OCI-LY7 (cell line): Measurements from ENCODE around the gene CTNND2. TPM values are rescaled to one million over a fixed set of nuclear protein-coding genes. Genes with fewer than 3 reads are reported as not detected.

ENCODE experiments used
- BruUV-seq: library from RNA; stranded (reverse); fragments of 400-500 nt; replicated peaks from 2 replicates; lab custom pipeline; 2021; lab: Mats Ljungman, UMichigan
- CTCF ChIA-PET: fragments of 300-600 bp; sonication (Branson Sonifier 250); formaldehyde crosslinking; loops from one replicate; lab custom pipeline; 2022; ENCODE audit warnings: antibody characterized with exemption; ENCODE audit not compliant: unreplicated experiment; lab: Charles Lee
- POLR2A ChIA-PET: fragments of 300-600 bp; sonication (Branson Sonifier 250); formaldehyde crosslinking; loops from one replicate; lab custom pipeline; 2022; ENCODE audit warnings: antibody characterized with exemption; lab: Charles Lee
- DNase-seq: peaks from one replicate; pipeline ENCODE4 v3.0.0-alpha.2; 2015; ENCODE audit warnings: low spot score
- H2AFZ ChIP-seq: fragments of 200-600 bp; sonication (generic), shearing (Covaris generic); 2 replicates; pipeline ENCODE4 v1.6.1; 2014; ENCODE audit warnings: mild to moderate bottlenecking, antibody characterized with exemption, low read length, moderate library complexity
- H3K27ac ChIP-seq: fragments of 200-600 bp; sonication (generic); 2 replicates; pipeline ENCODE4 v1.5.1; 2014; ENCODE audit warnings: mixed run types, low read depth, mild to moderate bottlenecking, moderate library complexity, low read length, inconsistent platforms; ENCODE audit not compliant: poor library complexity, severe bottlenecking
- H3K36me3 ChIP-seq: fragments of 200-600 bp; sonication (generic); 2 replicates; pipeline ENCODE4 v1.6.1; 2014; ENCODE audit warnings: mild to moderate bottlenecking, antibody characterized with exemption, low read length, moderate library complexity, mixed read lengths; ENCODE audit not compliant: insufficient read depth
- H3K4me1 ChIP-seq: fragments of 200-600 bp; sonication (generic); 2 replicates; pipeline ENCODE4 v1.5.1; 2014; ENCODE audit warnings: mild to moderate bottlenecking, low read length; ENCODE audit not compliant: insufficient read depth, poor library complexity, severe bottlenecking
- H3K4me2 ChIP-seq: fragments of 200-600 bp; sonication (generic); 2 replicates; pipeline ENCODE4 v1.6.1; 2014; ENCODE audit warnings: mild to moderate bottlenecking, low read length
- H3K4me3 ChIP-seq: fragments of 200-600 bp; sonication (generic); 2 replicates; pipeline ENCODE4 v1.5.1; 2014; ENCODE audit warnings: mild to moderate bottlenecking, low read depth, low read length; ENCODE audit not compliant: poor library complexity, severe bottlenecking
- H3K79me2 ChIP-seq: fragments of 200-600 bp; sonication (generic); 2 replicates; pipeline ENCODE4 v1.6.1; 2016; ENCODE audit warnings: low read depth, mild to moderate bottlenecking, low read length, moderate library complexity, mixed read lengths; ENCODE audit not compliant: insufficient read depth
- H3K9me2 ChIP-seq: fragments of 200-600 bp; sonication (generic); 2 replicates; pipeline ENCODE4 v1.6.1; 2016; ENCODE audit warnings: mild to moderate bottlenecking, low read length, mixed read lengths; ENCODE audit not compliant: insufficient read depth
- H3K9me3 ChIP-seq: fragments of 200-600 bp; sonication (generic); 2 replicates; pipeline ENCODE4 v1.6.1; 2014; ENCODE audit warnings: mild to moderate bottlenecking, mixed run types, low read length, mixed read lengths
- H4K20me1 ChIP-seq: fragments of 200-600 bp; sonication (generic); 2 replicates; pipeline ENCODE4 v1.6.1; 2014; ENCODE audit warnings: mild to moderate bottlenecking, antibody characterized with exemption, low read length, moderate library complexity, mixed read lengths; ENCODE audit not compliant: insufficient read depth
- CTCF ChIP-seq: fragments of 200-600 bp; sonication (generic); conservative IDR thresholded peaks from 2 replicates; pipeline ENCODE4 v1.5.1; 2014; ENCODE audit warnings: mild to moderate bottlenecking, antibody characterized with exemption, low read length, moderate library complexity, mixed read lengths
- EZH2phosphoT487 ChIP-seq: fragments of 200-600 bp; sonication (generic); IDR thresholded peaks from 2 replicates; pipeline ENCODE4 v1.6.1; 2018; ENCODE audit warnings: low read depth, borderline replicate concordance, mild to moderate bottlenecking, mixed run types, antibody characterized with exemption, low read length, moderate library complexity, mixed read lengths
- intact Hi-C: fragments of 100-400 bp; cut with micrococcal nuclease; formaldehyde crosslinking; loops from one replicate; pipeline ENCODE4 v1.10.0; 2022; ENCODE audit not compliant: unreplicated experiment
- total RNA-seq, 2 experiments: library from RNA; depleted of rRNA in 1 of 2; stranded (reverse); fragments of >200 nt in 1 of 2; shearing (Covaris generic) in 1 of 2; gene quantifications; 2 replicates each; pipeline ENCODE4 v1.2.3, GENCODE V29; 2014 to 2022

CTNND2 gene
- total RNA-seq, 2 experiments from 2014 or later, result not detected

GRCh38 chr5:11247224-11247623 is 657.0 kb downstream of the CTNND2 start:
- no peak for TF ChIP-seq CTCF
- TF ChIP-seq EZH2phosphoT487, result no peak
- Histone ChIP-seq H3K9me2 (no peaks in the 10 kb centered on the region), H4K20me1 (no peaks in the 10 kb centered on the region), H3K4me3 (no peak overlapping the region), H3K79me2 (no peaks in the 10 kb centered on the region), H2AFZ (no peak overlapping the region), H3K9me3 (no peaks in the 10 kb centered on the region), H3K4me1 (no peaks in the 10 kb centered on the region), H3K36me3 (no peaks in the 10 kb centered on the region), H3K4me2 (no peak overlapping the region), H3K27ac (no peak overlapping the region)
- ChIA-PET POLR2A (no interaction called here), CTCF (no interaction called here)
- intact Hi-C loops, result no loop called here
- no peak for DNase-seq
- BruUV-seq, result no TSS peak

GRCh38 chr5:11240293-11241190 is 663.7 kb downstream of the CTNND2 start:
- intact Hi-C loops, result no loop called here
- Histone ChIP-seq H4K20me1 (no peaks in the 10 kb centered on the region), H3K4me1 (no peaks in the 10 kb centered on the region), H2AFZ (no peak overlapping the region), H3K9me2 (no peaks in the 10 kb centered on the region), H3K4me2 (no peak overlapping the region), H3K79me2 (no peaks in the 10 kb centered on the region), H3K36me3 (no peaks in the 10 kb centered on the region), H3K4me3 (no peak overlapping the region), H3K9me3 (no peaks in the 10 kb centered on the region), H3K27ac (no peak overlapping the region)
- ChIA-PET CTCF (no interaction called here), POLR2A (no interaction called here)
- no peak for TF ChIP-seq EZH2phosphoT487
- no peak for DNase-seq
- BruUV-seq, result no TSS peak

DNA sequence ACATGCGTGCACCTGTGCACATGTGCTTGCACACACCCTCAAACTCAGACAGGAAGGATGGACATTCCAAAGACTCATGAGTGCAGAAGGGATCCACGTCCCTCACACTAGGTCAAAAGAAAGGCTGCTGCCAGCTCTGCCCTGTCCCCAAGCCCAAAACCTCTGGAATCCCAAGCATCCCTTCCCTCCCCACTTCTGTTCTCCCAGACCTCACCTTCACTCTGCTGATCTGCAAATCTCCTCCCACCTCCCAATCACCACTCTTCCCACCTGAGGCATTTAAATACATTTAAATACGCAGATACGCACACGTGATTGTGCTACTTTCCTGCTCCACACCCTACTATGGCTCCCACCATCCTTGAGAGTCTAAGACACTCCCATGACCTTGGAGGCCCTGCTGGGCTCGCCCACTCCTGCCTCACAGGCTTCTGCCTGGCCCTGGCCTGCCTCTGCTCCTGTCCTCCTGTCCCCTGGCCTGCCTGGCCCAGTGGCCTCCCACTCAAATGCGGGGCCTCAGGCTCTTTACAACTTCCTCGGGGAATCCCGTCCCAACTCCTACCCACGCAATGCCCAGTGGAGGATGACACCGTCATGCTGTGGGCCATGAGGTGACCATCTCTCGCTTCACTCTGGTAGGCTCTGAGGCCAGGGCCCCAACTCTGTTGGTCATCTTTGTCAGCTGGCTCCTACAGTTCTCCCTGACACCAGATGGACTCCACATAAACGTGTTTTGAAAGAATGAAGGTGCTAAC is 664.8 kb downstream of the CTNND2 start:
- TF ChIP-seq EZH2phosphoT487, result no peak
- BruUV-seq, result no TSS peak
- H3K4me3 ChIP-seq, result no peak overlapping the region
- no peak overlapping the region for H3K4me2 ChIP-seq
- POLR2A ChIA-PET, result no interaction called here
- no peaks in the 10 kb centered on the region for H3K9me2 ChIP-seq
- no peaks in the 10 kb centered on the region for H3K79me2 ChIP-seq
- CTCF ChIA-PET, result no interaction called here
- H3K9me3 ChIP-seq, result no peaks in the 10 kb centered on the region
- H3K27ac ChIP-seq, result no peak overlapping the region
- H4K20me1 ChIP-seq, result no peaks in the 10 kb centered on the region
- no peak for DNase-seq
- intact Hi-C loops, result no loop called here
- no peak overlapping the region for H2AFZ ChIP-seq
- H3K4me1 ChIP-seq, result no peaks in the 10 kb centered on the region
- H3K36me3 ChIP-seq, result no peaks in the 10 kb centered on the region
